Endodermal cell (in vitro differentiated cells): Measurements from ENCODE around the gene CD164. TPM values are rescaled to one million over a fixed set of nuclear protein-coding genes. Genes with fewer than 3 reads are reported as not detected.
A peak's percentile ranks its signal among the peaks of the same experiment; 100 is the strongest.

Experiments used
- DNase-seq: peaks from one replicate; pipeline ENCODE4 v3.0.0-alpha.2; 2017
- H3K27ac ChIP-seq: 2 replicates; pipeline ENCODE4 v1.5.1; 2013; ENCODE audit warnings: mild to moderate bottlenecking, low read depth, low read length, moderate library complexity
- H3K27me3 ChIP-seq: 2 replicates; pipeline ENCODE4 v1.6.1; 2013; ENCODE audit warnings: mild to moderate bottlenecking, low read length, moderate library complexity; ENCODE audit not compliant: insufficient read depth, control insufficient read depth, poor library complexity, severe bottlenecking
- H3K36me3 ChIP-seq: 2 replicates; pipeline ENCODE4 v1.7.0; 2013; ENCODE audit warnings: mild to moderate bottlenecking, low read length, moderate library complexity; ENCODE audit not compliant: control insufficient read depth, insufficient read depth
- H3K4me1 ChIP-seq: one replicate; pipeline ENCODE4 v1.7.0; 2013; ENCODE audit warnings: low read length; ENCODE audit not compliant: control insufficient read depth, insufficient read depth
- H3K4me3 ChIP-seq: 2 replicates; pipeline ENCODE4 v1.5.1; 2013; ENCODE audit warnings: mild to moderate bottlenecking, low read length, moderate library complexity
- H3K9ac ChIP-seq: 2 replicates; pipeline ENCODE4 v1.6.1; 2013; ENCODE audit warnings: mild to moderate bottlenecking, low read length, moderate library complexity; ENCODE audit not compliant: poor library complexity, severe bottlenecking; ENCODE audit errors: extremely low read depth
- H3K9me3 ChIP-seq: 2 replicates; pipeline ENCODE4 v1.6.1; 2013; ENCODE audit warnings: mild to moderate bottlenecking, low read length, moderate library complexity; ENCODE audit not compliant: control insufficient read depth
- H3K27ac Mint-ChIP-seq: 2 replicates; pipeline ENCODE4 v1.8.0; 2020; ENCODE audit warnings: mixed read lengths
- H3K27me3 Mint-ChIP-seq: 2 replicates; pipeline ENCODE4 v1.8.0; 2021; ENCODE audit warnings: mild to moderate bottlenecking, mixed read lengths; ENCODE audit not compliant: insufficient read depth
- H3K36me3 Mint-ChIP-seq: 2 replicates; pipeline ENCODE4 v1.8.0; 2020; ENCODE audit warnings: low read depth, mixed read lengths
- H3K4me1 Mint-ChIP-seq: 2 replicates; pipeline ENCODE4 v1.8.0; 2020; ENCODE audit warnings: mixed read lengths
- H3K4me3 Mint-ChIP-seq: 2 replicates; pipeline ENCODE4 v1.8.0; 2020; ENCODE audit warnings: mild to moderate bottlenecking, moderate library complexity, mixed read lengths
- H3K9me3 Mint-ChIP-seq: 2 replicates; pipeline ENCODE4 v1.8.0; 2020; ENCODE audit warnings: mild to moderate bottlenecking, mixed read lengths
- CTCF ChIP-seq: fragments of 200-600 bp; sonication (generic); conservative IDR thresholded peaks from 2 replicates; pipeline ENCODE4 v1.5.0; 2021; ENCODE audit warnings: antibody characterized with exemption, mild to moderate bottlenecking
- WGBS, 2 experiments: methylation state at CpG; one replicate each; pipeline versions ENCODE4 v1.1.5 to v1.1.7; 2013; ENCODE audit warnings: missing lambda C conversion rate in 2 of 2, mixed read lengths in 1 of 2; ENCODE audit not compliant: insufficient coverage in 1 of 2, insufficient read length in 1 of 2; 5-methylcytosine and 5-hydroxymethylcytosine counted together
- long read RNA-seq, 4 experiments: library from polyadenylated mRNA in 2 of 4; library from RNA in 1 of 4; library from capped mRNA in 1 of 4; stranded (forward) in 3 of 4; unstranded in 1 of 4; transcript quantifications; one replicate each; pipeline ENCODE4 v2.0.0, GENCODE V29; 2020 to 2021; ENCODE audit warnings: inconsistent platforms in 1 of 4
- polyA plus RNA-seq, 2 experiments: library from polyadenylated mRNA; stranded (reverse); fragments of 50-300 nt; gene quantifications; one replicate each; pipeline ENCODE4 v1.2.3, GENCODE V29; 2013
- total RNA-seq, 2 donors: library from RNA; stranded (reverse); fragmentation: NEBNext Ultra II Directional in 1 of 2; extraction: Animal tissue kit (Norgen Biotek cat#: 25700) in 1 of 2; gene quantifications; 2 replicates in 1 of 2; 3 replicates in 1 of 2; pipeline ENCODE4 v1.2.1, GENCODE V29; 2021

The CD164 gene
- 100 to 1,000 TPM; 120 to 126 TPM for total RNA-seq
- polyA plus RNA-seq (2013, experiment 1 of 2) = 74.8 TPM
- 74.6 TPM for polyA plus RNA-seq (2013, experiment 2 of 2)
- long read RNA-seq, experiment 1, transcript CD164-202 (6 exons, 3,365 nt) = major isoform, 19 of 50 reads
- long read RNA-seq, experiment 1, partial matches to known transcripts = 26 of 50 reads
- long read RNA-seq, experiment 1, other reads (novel, unspliced or antisense) = 1 of 50 reads
- long read RNA-seq, experiment 2, transcript CD164-202 (6 exons, 3,365 nt) = major isoform, 212 of 251 reads
- long read RNA-seq, experiment 2, transcript CD164-203 (5 exons, 2,936 nt) = minor isoform, 16 of 251 reads
- long read RNA-seq, experiment 2, partial matches to known transcripts = 8 of 251 reads
- long read RNA-seq, experiment 2, other reads (novel, unspliced or antisense) = 9 of 251 reads
- long read RNA-seq, experiment 3, transcript CD164-203 (5 exons, 2,936 nt) = minor isoform, 67 of 742 reads
- long read RNA-seq, experiment 3, transcript CD164-202 (6 exons, 3,365 nt) = major isoform, 657 of 742 reads
- long read RNA-seq, experiment 3, partial matches to known transcripts = 1 of 742 reads
- long read RNA-seq, experiment 3, other reads (novel, unspliced or antisense) = 13 of 742 reads
- long read RNA-seq, experiment 4, full-length matches to known transcripts = 76 of 78 reads
- long read RNA-seq, experiment 4, partial matches to known transcripts = 0 of 78 reads
- long read RNA-seq, experiment 4, other reads (novel, unspliced or antisense) = 2 of 78 reads

GRCh38 chr6:109381747-109382575 is at the start of gene CD164:
TSS of gene CD164 (minus strand) at chr6:109382467. CDS start at chr6:109382378, 89 bp downstream.
- peak within 1 kb of the TSS; percentile 97 for H3K4me3 ChIP-seq
- H3K27ac ChIP-seq = peak within 1 kb of the TSS; percentile 99
- H3K4me1 Mint-ChIP-seq = peaks cover 38% of the 10 kb centered on the region
- H3K27me3 Mint-ChIP-seq = peaks cover 3% of the 10 kb centered on the region
- peak within 1 kb of the TSS; percentile 98 for H3K9ac ChIP-seq
- H3K9me3 Mint-ChIP-seq = no peaks in the 10 kb centered on the region
- H3K36me3 ChIP-seq = peaks cover 20% of the 10 kb centered on the region
- peak within 1 kb of the TSS; percentile 85 for H3K4me3 Mint-ChIP-seq
- H3K27ac Mint-ChIP-seq = peak within 1 kb of the TSS; percentile 100
- peak; percentile 97 for DNase-seq
- no peaks in the 10 kb centered on the region for H3K27me3 ChIP-seq
- TF ChIP-seq CTCF = no peak
- peaks cover 17% of the 10 kb centered on the region for H3K36me3 Mint-ChIP-seq
- no peaks in the 10 kb centered on the region for H3K9me3 ChIP-seq
- peaks cover 10% of the 10 kb centered on the region for H3K4me1 ChIP-seq
- WGBS, 2 experiments = 0 to 1% methylated on average over 29 to 93 of the region's 93 CpGs

- Histone ChIP-seq H3K9ac (no peak overlapping the region), H3K27me3 (no peaks in the 10 kb centered on the region), H3K36me3 (no peaks in the 10 kb centered on the region), H3K9me3 (no peaks in the 10 kb centered on the region), H3K4me3 (no peak overlapping the region), H3K4me1 (no peaks in the 10 kb centered on the region), H3K27ac (no peak overlapping the region)
- no peaks in the 10 kb centered on the region for H3K27me3 Mint-ChIP-seq
- no peak overlapping the region for H3K27ac Mint-ChIP-seq
- 97 to 100% methylated on average over 1 to 3 of the region's 3 CpGs for WGBS, 2 experiments
- H3K4me1 Mint-ChIP-seq = peaks cover 5% of the 10 kb centered on the region
- TF ChIP-seq CTCF = no peak
- H3K9me3 Mint-ChIP-seq = no peaks in the 10 kb centered on the region
- DNase-seq = no peak
- H3K36me3 Mint-ChIP-seq = no peaks in the 10 kb centered on the region
- H3K4me3 Mint-ChIP-seq = no peak overlapping the region
Measured at GRCh38 chr6:109429496-109429895, 47.2 kb upstream of the CD164 start.

GRCh38 chr6:109428889-109429477 is 46.7 kb upstream of the CD164 start:
- no peak for TF ChIP-seq CTCF
- Mint-ChIP-seq H3K27ac (no peak overlapping the region), H3K4me1 (peaks cover 5% of the 10 kb centered on the region), H3K9me3 (no peaks in the 10 kb centered on the region), H3K27me3 (no peaks in the 10 kb centered on the region), H3K36me3 (no peaks in the 10 kb centered on the region), H3K4me3 (no peak overlapping the region)
- Histone ChIP-seq H3K27me3 (no peaks in the 10 kb centered on the region), H3K4me1 (no peaks in the 10 kb centered on the region), H3K36me3 (no peaks in the 10 kb centered on the region), H3K4me3 (no peak overlapping the region), H3K9me3 (no peaks in the 10 kb centered on the region), H3K27ac (no peak overlapping the region), H3K9ac (no peak overlapping the region)
- DNase-seq = no peak
- WGBS, 2 experiments = 92 to 94% methylated on average over 7 of the region's 7 CpGs
